ENCODE measurements around the gene REEP6.

DNA sequence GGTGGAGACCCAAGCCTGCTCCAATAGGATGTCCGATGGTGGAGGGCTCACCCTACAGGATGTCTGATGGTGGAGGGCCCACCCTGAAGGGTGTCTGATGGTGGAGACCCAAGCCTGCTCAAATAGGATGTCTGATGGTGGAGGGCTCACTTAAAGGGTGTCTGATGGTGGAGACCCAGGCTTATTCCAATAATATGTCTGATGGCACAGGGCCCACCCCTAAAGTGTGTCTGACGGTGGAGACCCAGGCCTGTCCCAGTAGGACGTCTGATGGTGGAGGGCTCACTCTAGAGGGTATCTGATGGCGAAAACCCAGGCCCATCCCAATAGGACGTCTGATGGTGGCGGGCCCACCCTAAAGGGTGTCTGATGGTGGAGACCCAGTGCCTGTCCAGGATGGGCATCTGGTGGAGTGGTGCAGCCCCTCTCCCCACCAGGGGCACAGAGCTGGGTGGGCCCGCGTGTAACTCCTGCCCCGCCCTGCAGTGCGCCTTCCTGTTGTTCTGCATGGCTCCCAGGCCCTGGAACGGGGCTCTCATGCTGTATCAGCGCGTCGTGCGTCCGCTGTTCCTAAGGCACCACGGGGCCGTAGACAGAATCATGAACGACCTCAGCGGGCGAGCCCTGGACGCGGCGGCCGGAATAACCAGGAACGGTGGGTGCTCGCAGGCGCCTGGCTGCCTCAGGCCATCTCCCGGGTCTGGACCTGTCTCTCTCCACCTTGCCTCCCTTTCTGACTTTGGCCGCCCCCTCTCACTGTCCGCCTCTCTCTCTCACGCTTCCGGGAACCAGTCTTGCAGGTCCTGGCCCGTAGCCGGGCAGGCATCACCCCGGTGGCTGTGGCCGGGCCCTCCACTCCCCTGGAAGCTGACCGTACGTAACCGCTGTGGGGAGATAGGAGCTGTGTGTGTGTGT is 5.1 kb downstream of the REEP6 start:
- TF ChIP-seq, protein P1, sequence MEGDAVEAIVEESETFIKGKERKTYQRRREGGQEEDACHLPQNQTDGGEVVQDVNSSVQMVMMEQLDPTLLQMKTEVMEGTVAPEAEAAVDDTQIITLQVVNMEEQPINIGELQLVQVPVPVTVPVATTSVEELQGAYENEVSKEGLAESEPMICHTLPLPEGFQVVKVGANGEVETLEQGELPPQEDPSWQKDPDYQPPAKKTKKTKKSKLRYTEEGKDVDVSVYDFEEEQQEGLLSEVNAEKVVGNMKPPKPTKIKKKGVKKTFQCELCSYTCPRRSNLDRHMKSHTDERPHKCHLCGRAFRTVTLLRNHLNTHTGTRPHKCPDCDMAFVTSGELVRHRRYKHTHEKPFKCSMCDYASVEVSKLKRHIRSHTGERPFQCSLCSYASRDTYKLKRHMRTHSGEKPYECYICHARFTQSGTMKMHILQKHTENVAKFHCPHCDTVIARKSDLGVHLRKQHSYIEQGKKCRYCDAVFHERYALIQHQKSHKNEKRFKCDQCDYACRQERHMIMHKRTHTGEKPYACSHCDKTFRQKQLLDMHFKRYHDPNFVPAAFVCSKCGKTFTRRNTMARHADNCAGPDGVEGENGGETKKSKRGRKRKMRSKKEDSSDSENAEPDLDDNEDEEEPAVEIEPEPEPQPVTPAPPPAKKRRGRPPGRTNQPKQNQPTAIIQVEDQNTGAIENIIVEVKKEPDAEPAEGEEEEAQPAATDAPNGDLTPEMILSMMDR (IDR thresholded peaks at IDR 0.05) = no peak
- no peak for TF ChIP-seq POLR2A (IDR thresholded peaks at IDR 0.05)

All from uterus (tissue), 2 donors.